Activated CD8-positive, alpha-beta T cell treated with anti-CD3 and anti-CD28 coated beads for 36 hours (primary cell): ENCODE results near the gene PRMT7. TPM values are rescaled to one million over a fixed set of nuclear protein-coding genes. Genes with fewer than 3 reads are reported as not detected.

Source experiments
- ATAC-seq: fragments of 200-7000 bp; cut with Tn5 transposase; one replicate; pipeline ENCODE4 v1.10.0; 2021; ENCODE audit warnings: mild to moderate bottlenecking, moderate library complexity
- CTCF ChIA-PET: fragments of 350-600 bp; sonication (Branson Sonifier 250); formaldehyde crosslinking; loops from one replicate; lab custom pipeline; 2021; ENCODE audit warnings: antibody characterized with exemption; lab: Charles Lee
- POLR2A ChIA-PET: fragments of 350-600 bp; sonication (Branson Sonifier 250); formaldehyde crosslinking; loops from one replicate; lab custom pipeline; 2021; ENCODE audit warnings: antibody characterized with exemption; lab: Charles Lee
- DNase-seq: peaks from one replicate; pipeline ENCODE4 v3.0.0-alpha.2; 2020
- H3K27ac Mint-ChIP-seq: one replicate; pipeline ENCODE4 v1.8.0; 2021; ENCODE audit warnings: mild to moderate bottlenecking, mixed read lengths
- H3K27me3 Mint-ChIP-seq: one replicate; pipeline ENCODE4 v1.8.0; 2021; ENCODE audit warnings: mixed read lengths
- H3K36me3 Mint-ChIP-seq: one replicate; pipeline ENCODE4 v1.8.0; 2021; ENCODE audit warnings: low read depth, mixed read lengths
- H3K4me1 Mint-ChIP-seq: one replicate; pipeline ENCODE4 v1.8.0; 2021; ENCODE audit warnings: low read depth, mixed read lengths
- H3K4me3 Mint-ChIP-seq: one replicate; pipeline ENCODE4 v1.8.0; 2021; ENCODE audit warnings: mild to moderate bottlenecking, moderate library complexity, mixed read lengths
- H3K9me3 Mint-ChIP-seq: one replicate; pipeline ENCODE4 v1.8.0; 2021; ENCODE audit warnings: mixed read lengths
- CTCF ChIP-seq: fragments of 200-600 bp; IDR thresholded peaks from one replicate; pipeline ENCODE4 v1.8.0; 2022; ENCODE audit warnings: antibody characterized with exemption, mild to moderate bottlenecking
- intact Hi-C: fragments of 100-400 bp; cut with micrococcal nuclease; formaldehyde crosslinking; loops from one replicate; pipeline ENCODE4 v1.10.0; 2022
- total RNA-seq, 2 experiments: library from RNA; stranded (reverse); gene quantifications; one replicate each; pipeline ENCODE4 v1.2.3, GENCODE V29; 2021

Gene PRMT7
- total RNA-seq, 2 experiments from 2014 or later, result 67.4 to 78.4 TPM

GRCh38 chr16:68282064-68282452, 28.8 kb upstream of the PRMT7 start:
- ChIA-PET CTCF (interaction anchor here (4.5 to 18.9 kb wide), 2 partner anchors 19 to 46 kb away, joined by 32 to 260 read pairs; partner anchors contain the start of gene SLC7A6), POLR2A (interaction anchor here (1.3 to 2.0 kb wide), 4 partner anchors 8 to 18 kb away, joined by 3 to 14 read pairs (median 8); no protein-coding TSS in a partner anchor)
- H3K4me1 Mint-ChIP-seq, result peaks cover 69% of the 10 kb centered on the region
- no peaks in the 10 kb centered on the region for H3K9me3 Mint-ChIP-seq
- no peaks in the 10 kb centered on the region for H3K27me3 Mint-ChIP-seq
- ATAC-seq (no peak), DNase-seq (no peak)
- peak overlapping the region; percentile 95 for H3K27ac Mint-ChIP-seq
- no peak for TF ChIP-seq CTCF
- H3K4me3 Mint-ChIP-seq, result no peak overlapping the region
- intact Hi-C loops, result no loop called here
- peaks cover 57% of the 10 kb centered on the region for H3K36me3 Mint-ChIP-seq

- TF ChIP-seq CTCF, result no peak
- Mint-ChIP-seq H3K27ac (peak overlapping the region; percentile 95), H3K36me3 (peaks cover 69% of the 10 kb centered on the region), H3K4me1 (peaks cover 82% of the 10 kb centered on the region), H3K9me3 (no peaks in the 10 kb centered on the region), H3K4me3 (peak overlapping the region; percentile 46), H3K27me3 (no peaks in the 10 kb centered on the region)
- ATAC-seq (no peak), DNase-seq (no peak)
- CTCF ChIA-PET, result interaction anchor here (0.8 to 18.9 kb wide), 8 partner anchors 9 to 220 kb away, joined by 3 to 260 read pairs (median 12); partner anchors contain the start of genes PRMT7, SLC7A6 and SLC7A6OS
- intact Hi-C loops, result no loop called here
- POLR2A ChIA-PET, result interaction anchor here (1.0 to 6.1 kb wide), 10 partner anchors 9 to 37 kb away, joined by 3 to 27 read pairs (median 3); partner anchors contain the start of genes PRMT7, SLC7A6 and SLC7A6OS
Observed at GRCh38 chr16:68283346-68283745, 27.5 kb upstream of the PRMT7 start.

- CTCF ChIA-PET, result interaction anchor here (0.7 to 18.9 kb wide), 9 partner anchors 10 to 221 kb away, joined by 3 to 260 read pairs (median 4); partner anchors contain the start of genes PRMT7, SLC7A6 and SLC7A6OS
- Mint-ChIP-seq H3K4me3 (peak overlapping the region; percentile 46), H3K9me3 (no peaks in the 10 kb centered on the region), H3K27me3 (no peaks in the 10 kb centered on the region), H3K36me3 (peaks cover 72% of the 10 kb centered on the region), H3K4me1 (peaks cover 84% of the 10 kb centered on the region), H3K27ac (peak overlapping the region; percentile 95)
- no peak for TF ChIP-seq CTCF
- intact Hi-C loops, result loop anchor here (2.0 kb wide), 1 partner anchor 13 kb away; no protein-coding TSS in a partner anchor
- ATAC-seq (peak; percentile 45), DNase-seq (peak; percentile 58)
- POLR2A ChIA-PET, result interaction anchor here (0.8 to 6.1 kb wide), 15 partner anchors 9 to 134 kb away, joined by 3 to 27 read pairs (median 4); partner anchors contain the start of genes PLA2G15, PRMT7, SLC7A6 and SLC7A6OS
Observed at GRCh38 chr16:68283801-68284598, 26.8 kb upstream of the PRMT7 start.

GRCh38 chr16:68284847-68285246, 26.0 kb upstream of the PRMT7 start:
- ChIA-PET CTCF (interaction anchor here (0.7 to 18.9 kb wide), 8 partner anchors 10 to 96 kb away, joined by 3 to 260 read pairs (median 12); partner anchors contain the start of genes PRMT7, SLC7A6 and SLC7A6OS), POLR2A (interaction anchor here (0.8 to 6.1 kb wide), 10 partner anchors 9 to 48 kb away, joined by 3 to 27 read pairs (median 5); partner anchors contain the start of genes PLA2G15 and SLC7A6)
- H3K4me1 Mint-ChIP-seq, result peaks cover 87% of the 10 kb centered on the region
- ATAC-seq, result peak; percentile 1
- H3K4me3 Mint-ChIP-seq, result peak overlapping the region; percentile 46
- intact Hi-C loops, result loop anchor here (2.0 kb wide), 1 partner anchor 14 kb away; no protein-coding TSS in a partner anchor
- peak; percentile 45 for DNase-seq
- H3K36me3 Mint-ChIP-seq, result peaks cover 74% of the 10 kb centered on the region
- no peak for TF ChIP-seq CTCF
- H3K27ac Mint-ChIP-seq, result peak overlapping the region; percentile 95
- H3K27me3 Mint-ChIP-seq, result no peaks in the 10 kb centered on the region
- H3K9me3 Mint-ChIP-seq, result no peaks in the 10 kb centered on the region
